Fibroblast of peridontal ligament (primary cell): ENCODE data around the gene SLC44A2.

Experiments used
- DNase-seq: peaks from one replicate; pipeline ENCODE4 v3.0.0-alpha.2; 2010; ENCODE audit errors: extremely low read depth

Gene SLC44A2

GRCh38 chr19:10682397-10683063 is 57.2 kb downstream of the SLC44A2 start:
- DNase-seq = no peak

- no peak for DNase-seq
Measured at GRCh38 chr19:10683064-10683426, 57.7 kb downstream of the SLC44A2 start.

- DNase-seq = no peak
Measured at GRCh38 chr19:10683582-10683981, 58.2 kb downstream of the SLC44A2 start.

- DNase-seq = no peak
Measured at GRCh38 chr19:10685210-10685609, 59.9 kb downstream of the SLC44A2 start.

- DNase-seq = no peak
Measured at GRCh38 chr19:10686193-10686592, 60.8 kb downstream of the SLC44A2 start.

GRCh38 chr19:10686661-10687517 is 61.5 kb downstream of the SLC44A2 start:
- DNase-seq = peak; percentile 30

- DNase-seq = no peak
Measured at GRCh38 chr19:10687518-10688288, 62.4 kb downstream of the SLC44A2 start.

- no peak for DNase-seq
Measured at GRCh38 chr19:10688545-10689280, 63.4 kb downstream of the SLC44A2 start.

- DNase-seq = peak; percentile 44
Measured at GRCh38 chr19:10690341-10690781, 65.0 kb downstream of the SLC44A2 start.

- no peak for DNase-seq
Measured at GRCh38 chr19:10691178-10691881, 66.0 kb downstream of the SLC44A2 start.

GRCh38 chr19:10691883-10692282 is 66.5 kb downstream of the SLC44A2 start:
- no peak for DNase-seq

- no peak for DNase-seq
Measured at GRCh38 chr19:10692673-10693264, 67.4 kb downstream of the SLC44A2 start.
